ENCODE results near the gene PPP1R3C.

The PPP1R3C gene

DNA sequence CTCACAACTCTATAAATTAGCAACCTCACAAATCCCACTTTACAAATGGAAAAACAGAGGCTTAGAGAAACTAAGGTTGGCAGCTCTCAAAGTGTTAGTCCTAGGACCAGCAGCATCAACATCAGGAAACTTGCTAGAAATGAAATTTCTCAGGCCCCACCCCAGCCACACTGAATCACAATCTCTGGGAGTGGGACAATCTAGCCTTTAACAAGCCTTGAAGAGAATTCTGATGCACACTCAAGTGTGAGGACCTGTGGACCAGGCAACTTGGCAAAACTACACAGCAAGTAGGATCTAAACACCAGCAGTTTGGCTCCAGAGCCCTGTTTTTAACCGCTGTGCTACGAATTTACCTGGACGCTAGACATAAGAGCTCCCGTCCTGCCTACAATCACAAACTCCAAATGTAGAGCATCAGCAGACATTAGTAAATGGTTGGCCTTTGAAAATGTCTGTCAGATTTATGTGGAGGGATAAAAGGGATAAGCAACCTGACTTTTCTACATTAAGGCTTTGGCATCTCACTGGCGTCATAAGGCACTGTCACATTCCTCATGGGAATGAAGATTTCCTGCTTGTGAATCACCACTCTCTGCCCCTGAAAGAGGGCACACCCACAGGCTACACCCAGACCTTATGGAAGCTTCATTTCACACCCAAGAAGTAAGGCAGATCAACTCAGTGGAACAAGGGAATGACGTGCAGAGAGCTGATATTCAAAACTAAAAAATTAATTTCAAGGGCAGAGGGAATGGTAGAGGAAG lies 34.5 kb downstream of the PPP1R3C start:
- no peak for DNase-seq

- no peak for DNase-seq
Observed at GRCh38 chr10:91597197-91597881, 35.5 kb downstream of the PPP1R3C start.

DNA sequence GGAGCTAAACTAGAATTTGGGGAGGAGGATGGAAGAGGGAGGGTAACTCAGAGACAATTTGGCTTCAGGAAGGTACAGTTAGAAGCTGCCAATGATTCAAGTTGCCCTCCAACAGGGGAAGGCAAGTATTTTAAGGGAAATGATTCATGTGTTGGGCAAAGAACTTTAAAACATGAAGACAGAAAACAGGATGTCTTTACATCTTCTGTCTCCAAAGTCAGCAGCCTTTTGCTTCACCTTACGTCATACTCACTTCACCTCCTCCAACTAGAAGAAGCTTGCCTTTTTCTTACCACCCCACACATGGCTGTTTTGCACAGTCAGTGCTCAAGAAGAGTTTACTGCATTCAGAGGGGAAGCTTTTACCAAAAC lies 36.1 kb downstream of the PPP1R3C start:
- DNase-seq: no peak

DNA sequence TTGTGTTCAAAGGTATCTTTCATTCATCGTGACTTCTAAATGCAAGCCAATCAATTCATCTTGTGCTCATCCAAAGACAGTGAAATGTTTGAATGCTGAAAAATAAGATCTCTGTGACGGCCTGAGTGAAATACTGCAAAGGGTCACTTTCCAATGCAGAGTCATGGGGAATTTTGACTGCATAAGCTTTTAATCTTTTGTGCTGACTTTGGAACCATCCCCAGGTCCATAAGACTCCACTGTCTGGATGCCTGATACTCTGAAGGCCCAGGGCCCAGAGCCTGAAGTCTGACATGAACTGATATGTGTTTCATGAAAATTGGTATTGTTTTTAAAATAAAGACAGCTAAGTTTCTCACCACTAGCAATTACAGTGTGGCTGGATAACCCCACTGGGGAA lies 39.0 kb downstream of the PPP1R3C start:
- DNase-seq: no peak

GRCh38 chr10:91593366-91593765 lies 39.5 kb downstream of the PPP1R3C start:
- DNase-seq: no peak

DNA sequence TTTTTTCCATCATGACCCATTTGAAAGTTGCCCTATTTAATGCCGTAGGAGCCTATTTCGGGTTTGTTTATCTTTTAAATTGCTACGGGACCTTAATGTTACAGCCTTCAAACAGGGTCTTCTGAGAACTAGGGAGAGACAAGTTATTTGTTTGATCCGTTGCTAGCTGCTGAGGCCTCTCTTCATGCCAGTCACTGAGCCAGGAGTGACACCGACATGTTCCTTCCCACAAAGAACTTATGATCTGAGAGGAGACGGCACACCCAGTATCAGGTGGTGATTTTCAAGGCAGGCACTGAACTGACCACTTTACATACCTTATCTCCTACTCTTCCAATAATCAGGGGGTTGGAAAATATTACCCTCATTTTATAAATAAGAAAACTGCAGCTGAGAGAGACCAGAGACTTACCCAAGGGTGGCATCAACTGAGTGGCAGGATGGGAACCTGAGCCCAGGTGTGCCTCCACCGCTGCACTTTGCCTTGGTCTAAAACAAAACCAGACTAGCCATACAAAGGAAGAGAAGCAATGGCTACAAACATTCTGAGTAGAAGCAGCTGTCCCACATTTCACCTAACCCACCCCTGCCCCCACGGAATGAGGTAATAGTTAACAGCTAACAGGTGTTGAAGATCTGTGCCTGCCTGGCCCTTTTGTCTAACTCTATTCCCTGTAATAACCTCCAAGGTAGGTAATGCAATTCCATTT lies 40.5 kb downstream of the PPP1R3C start:
- DNase-seq: no peak

DNA sequence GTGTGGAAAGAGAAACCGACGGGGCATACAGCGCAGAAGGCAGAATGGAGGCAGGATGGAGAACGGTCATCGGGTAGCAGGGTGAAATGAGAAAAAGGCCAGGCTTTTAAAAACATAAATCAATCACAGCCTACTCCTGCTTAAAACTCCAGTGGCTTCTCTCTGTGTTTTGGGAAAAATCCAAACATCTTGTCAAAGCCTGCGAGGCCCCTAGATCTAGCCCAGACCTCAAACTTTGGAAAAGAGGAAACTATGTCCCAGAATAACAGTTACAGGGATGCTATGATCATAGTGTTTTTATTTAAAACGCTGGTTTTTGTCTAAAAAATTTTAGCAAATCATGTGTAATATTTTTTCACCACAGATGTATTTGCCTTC lies 41.1 kb downstream of the PPP1R3C start:
- DNase-seq: no peak

DNA sequence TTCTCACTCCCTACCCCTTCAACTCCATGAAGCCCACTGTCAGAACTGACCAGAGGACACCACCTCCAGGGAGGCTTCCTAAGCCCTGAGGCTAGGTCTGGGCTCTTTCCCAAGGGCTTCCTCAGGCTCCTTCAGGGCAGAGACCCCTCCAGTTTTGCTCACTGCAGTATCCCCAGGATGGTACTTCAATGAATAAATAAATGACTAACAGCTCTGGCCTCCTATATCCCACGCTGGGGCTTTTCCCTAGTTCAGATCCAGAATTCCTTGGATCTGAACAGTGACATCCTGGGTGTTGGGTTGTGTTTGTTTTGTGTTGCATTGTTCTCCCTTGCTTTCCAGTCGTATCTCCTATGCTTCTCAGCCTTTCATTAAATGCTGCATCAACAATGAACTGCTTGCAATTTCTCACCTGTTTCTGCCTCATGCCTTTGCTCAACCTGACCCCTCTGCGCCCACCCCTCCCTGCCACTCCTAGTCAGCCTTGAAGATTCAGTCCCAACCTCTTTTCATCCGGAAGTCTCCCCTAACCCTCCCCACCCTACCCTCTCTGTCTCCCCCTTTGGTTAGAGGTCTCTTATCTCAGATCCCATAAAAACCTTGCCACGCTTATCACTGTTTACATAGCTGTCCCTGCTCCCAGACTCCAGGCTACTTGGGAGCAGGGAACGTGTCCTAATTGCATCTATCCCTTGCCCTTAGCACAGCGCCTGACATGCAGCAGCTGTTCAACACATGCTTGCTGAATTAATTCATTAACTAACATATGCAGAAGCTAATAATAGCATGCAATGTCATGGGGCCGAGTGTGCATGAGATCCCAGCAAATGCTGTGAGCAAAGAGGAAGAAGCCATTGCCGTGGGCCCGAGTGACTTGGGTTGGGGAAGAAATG lies 41.7 kb downstream of the PPP1R3C start:
- DNase-seq: no peak

DNA sequence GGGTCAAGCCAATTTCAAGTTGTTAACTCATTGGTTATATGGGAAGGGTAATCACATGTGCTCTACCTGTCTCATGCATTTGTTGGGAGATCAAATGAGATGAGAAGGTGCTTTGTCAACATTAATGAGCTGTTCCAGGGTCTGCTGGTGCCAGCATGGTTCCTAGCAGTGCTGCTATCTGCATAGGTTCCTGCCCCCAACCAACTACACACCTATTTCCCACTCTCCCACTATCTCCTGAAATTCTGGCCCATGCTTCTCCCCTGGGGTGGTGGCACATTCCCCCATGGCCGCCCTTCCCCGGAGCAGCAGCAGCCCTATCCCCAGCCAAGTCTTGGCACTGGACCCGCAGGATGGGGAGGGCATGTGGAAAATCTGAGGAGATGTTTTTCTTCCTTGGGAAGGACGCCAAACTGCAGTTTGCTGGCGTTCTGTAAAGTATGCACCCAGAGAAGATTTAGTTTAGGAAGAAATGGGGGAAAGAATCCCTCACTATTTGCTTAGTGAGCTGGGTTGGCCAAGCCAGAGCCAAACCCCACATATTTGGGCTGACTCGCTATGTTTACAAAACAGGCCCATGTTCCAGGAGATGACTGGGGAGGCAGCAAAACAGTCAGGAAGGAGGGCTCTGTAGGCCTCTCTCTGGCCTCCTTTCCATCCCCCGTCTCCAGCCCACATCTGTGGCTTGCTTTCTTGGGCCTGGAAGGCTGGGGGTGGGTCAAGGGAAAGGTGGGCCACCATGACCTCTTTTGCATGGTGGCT lies 42.5 kb downstream of the PPP1R3C start:
- DNase-seq: no peak

GRCh38 chr10:91589658-91590035 lies 43.2 kb downstream of the PPP1R3C start:
- DNase-seq: no peak

DNA sequence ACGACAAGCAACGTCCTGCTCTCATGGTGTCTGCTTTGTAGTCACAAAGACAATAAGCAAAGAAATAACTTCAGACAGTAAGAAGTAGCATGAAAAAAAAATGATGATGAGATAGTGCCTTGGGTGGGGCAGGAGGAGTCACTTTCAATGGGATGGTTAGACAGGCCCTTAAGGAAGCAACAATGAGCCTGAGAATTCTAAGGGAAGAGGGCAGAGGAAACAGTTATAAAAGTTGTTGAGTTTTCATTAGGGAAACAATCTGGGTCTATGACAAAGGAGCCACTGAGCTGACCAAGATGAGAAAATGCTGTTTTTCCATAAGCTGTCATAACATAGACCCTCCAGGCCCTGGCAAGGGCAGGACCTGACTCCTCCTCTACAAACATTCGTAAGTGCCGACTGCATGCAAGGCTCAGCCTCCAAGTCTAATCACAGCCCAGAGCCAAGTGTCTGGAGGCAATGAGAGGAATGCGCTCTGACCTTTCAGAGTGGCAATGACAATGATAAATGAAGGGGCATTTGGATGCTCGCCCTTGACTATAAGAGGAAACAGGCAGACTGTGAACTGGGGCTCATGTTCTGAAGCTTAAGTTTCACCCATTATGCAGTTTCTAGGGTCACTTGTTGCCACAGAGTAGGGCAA lies 43.7 kb downstream of the PPP1R3C start:
- DNase-seq: no peak

GRCh38 chr10:91587710-91588638 lies 44.9 kb downstream of the PPP1R3C start:
- no peak for DNase-seq

- no peak for DNase-seq
Observed at GRCh38 chr10:91582153-91582554, 50.7 kb downstream of the PPP1R3C start.

GRCh38 chr10:91579329-91579985 lies 53.4 kb downstream of the PPP1R3C start:
- DNase-seq: no peak
